ENCODE data around the gene FYCO1. TPM values are rescaled to one million over a fixed set of nuclear protein-coding genes. Genes with fewer than 3 reads are reported as not detected.

Gene FYCO1
- total and polyA plus RNA-seq, 10 of the 15 experiments (the other 5 are each of a cell fraction or from before 2014, with no cell fraction given): 1.5 to 8.4 (median 6.5) TPM

GRCh38 chr3:45940004-45940780, 55.4 kb downstream of the FYCO1 start:
- H3K36me3 ChIP-seq (ENCODE audit: control insufficient read depth in 2 of 2, insufficient read depth in 2 of 2, low read length in 1 of 2): peaks cover 1 to 4% of the 10 kb centered on the region in 2 experiments; a peak in 3 of 4 replicates
- no peak overlapping the region for H3K4me2 ChIP-seq (ENCODE audit: control insufficient read depth, insufficient read depth)
- ChIA-PET RAD21 (ENCODE audit: unreplicated experiment) (interaction anchor here (1.0 to 6.8 kb wide), 22 partner anchors 11 to 438 kb away, joined by 3 to 213 read pairs (median 5); partner anchors contain the start of genes CCR5 and FYCO1), CTCF (interaction anchor here (0.7 to 9.0 kb wide), 26 partner anchors 9 to 438 kb away, joined by 3 to 478 read pairs (median 7); partner anchors contain the start of genes CCR1, CCR5, FYCO1 and XCR1), SMC1A (ENCODE audit: uncharacterized antibody, unreplicated experiment) (interaction anchor here (0.7 to 21.6 kb wide), 14 partner anchors 11 to 437 kb away, joined by 3 to 523 read pairs (median 10); partner anchors contain the start of genes CCR1 and FYCO1), POLR2A (interaction anchor here (2.0 to 4.5 kb wide), 2 partner anchors 137 to 144 kb away, joined by 4 to 29 read pairs; no protein-coding TSS in a partner anchor)
- no peak overlapping the region for H3K4me3 ChIP-seq
- H3K27me3 ChIP-seq (replicated peaks in 1 of 2; ENCODE audit: control insufficient read depth in 2 of 2, insufficient read depth in 2 of 2, low read length in 1 of 2): no peaks in the 10 kb centered on the region
- no peaks in the 10 kb centered on the region for H3K79me2 ChIP-seq (ENCODE audit: control insufficient read depth, insufficient read depth, low read length)
- in situ Hi-C loops (cut with MboI): loop anchor here (5.0 to 10.0 kb wide), 2 partner anchors 137 to 275 kb away; no protein-coding TSS in a partner anchor
- H3K27ac ChIP-seq (ENCODE audit: control insufficient read depth, insufficient read depth): no peak overlapping the region
- intact Hi-C loops (cut with micrococcal nuclease; ENCODE audit: unreplicated experiment): no loop called here
- H2AFZ ChIP-seq (ENCODE audit: control insufficient read depth, low read depth, low read length): no peak overlapping the region
- H3K9ac ChIP-seq (ENCODE audit: control insufficient read depth, insufficient read depth, low read length): no peak overlapping the region
- WGBS (ENCODE audit: insufficient coverage, insufficient replicate concordance, low lambda C conversion rate, missing lambda C conversion rate): 86% methylated on average over 7 of the region's 7 CpGs
- H3K4me1 ChIP-seq (ENCODE audit: control insufficient read depth, insufficient read depth, low read length): peaks cover 7% of the 10 kb centered on the region
- no TSS peak for BruUV-seq (replicated peaks)
- no peak for DNase-seq (ENCODE audit: low read depth, low spot score)
- FAIRE-seq: no peak
- H4K20me1 ChIP-seq (ENCODE audit: control insufficient read depth, insufficient read depth): no peaks in the 10 kb centered on the region
- ATAC-seq: no peak
- no peaks in the 10 kb centered on the region; the same call in 2 of the 3 replicates for H3K9me3 ChIP-seq (replicated peaks; ENCODE audit: control insufficient read depth, insufficient read depth, low read length)
- TF ChIP-seq TBL1XR1 (IDR thresholded peaks at IDR 0.05; ENCODE audit: low read depth, low read length) (no peak), CUX1 (IDR thresholded peaks at IDR 0.05; ENCODE audit: insufficient replicate concordance, low read depth, low read length) (no peak), RELA (IDR thresholded peaks at IDR 0.05; ENCODE audit: borderline replicate concordance, partially characterized antibody) (no peak), SIN3A (IDR thresholded peaks at IDR 0.05; ENCODE audit: low read depth, low read length) (no peak), MYB (IDR thresholded peaks at IDR 0.05; ENCODE audit: borderline replicate concordance, low read depth, low read length) (no peak), NR2F1 (conservative IDR thresholded peaks at IDR 0.05) (no peak), PBX3 (IDR thresholded peaks at IDR 0.05; ENCODE audit: insufficient replicate concordance, low read depth, low read length) (no peak), PRDM15 (CRISPR knock-in tag; IDR thresholded peaks at IDR 0.05) (no peak)

Data from GM12878 (cell line).